GM04503 (cell line): ENCODE measurements around the gene HTRA3.
"Not testable (repeated sequence)": the region's sequence is repeated elsewhere in the genome, so short reads cannot be mapped to it uniquely, and the experiment has no call there.

ENCODE experiments used
- DNase-seq: peaks from one replicate; pipeline ENCODE4 v3.0.0-alpha.2; 2012; ENCODE audit warnings: low read depth

HTRA3 gene

GRCh38 chr4:8343262-8343966 lies 73.9 kb downstream of the HTRA3 start:
- DNase-seq, result no peak

- no peak for DNase-seq
Measured at GRCh38 chr4:8343967-8344331, 74.4 kb downstream of the HTRA3 start.

- no peak for DNase-seq
Measured at GRCh38 chr4:8344377-8344776, 74.8 kb downstream of the HTRA3 start.

GRCh38 chr4:8345053-8345945 lies 75.7 kb downstream of the HTRA3 start:
- DNase-seq, result no peak

GRCh38 chr4:8345946-8346814 lies 76.6 kb downstream of the HTRA3 start:
- no peak for DNase-seq

- no peak for DNase-seq
Measured at GRCh38 chr4:8346838-8347605, 77.5 kb downstream of the HTRA3 start.

- no peak for DNase-seq
Measured at GRCh38 chr4:8347660-8348059, 78.1 kb downstream of the HTRA3 start.

GRCh38 chr4:8348071-8348470 lies 78.5 kb downstream of the HTRA3 start:
- DNase-seq, result no peak

- not testable (repeated sequence) for DNase-seq
Measured at GRCh38 chr4:8349236-8349635, 79.7 kb downstream of the HTRA3 start.

- no peak for DNase-seq
Measured at GRCh38 chr4:8349664-8350236, 80.2 kb downstream of the HTRA3 start.

- DNase-seq, result no peak
Measured at GRCh38 chr4:8350352-8350751, 80.8 kb downstream of the HTRA3 start.

- no peak for DNase-seq
Measured at GRCh38 chr4:8350841-8351461, 81.4 kb downstream of the HTRA3 start.

GRCh38 chr4:8351931-8352367 lies 82.4 kb downstream of the HTRA3 start:
- no peak for DNase-seq

GRCh38 chr4:8352368-8353157 lies 83.0 kb downstream of the HTRA3 start:
- no peak for DNase-seq

GRCh38 chr4:8353158-8353669 lies 83.7 kb downstream of the HTRA3 start:
- no peak for DNase-seq

- no peak for DNase-seq
Measured at GRCh38 chr4:8353912-8354453, 84.4 kb downstream of the HTRA3 start.

- no peak for DNase-seq
Measured at GRCh38 chr4:8355306-8355705, 85.8 kb downstream of the HTRA3 start.

- DNase-seq, result no peak
Measured at GRCh38 chr4:8355864-8356565, 86.5 kb downstream of the HTRA3 start.
